Measurements from ENCODE around the gene SLC6A13. TPM values are rescaled to one million over a fixed set of nuclear protein-coding genes. Genes with fewer than 3 reads are reported as not detected.

The SLC6A13 gene
- polyA plus RNA-seq, 1 donor (not counting 4 experiments of a cell fraction or from before 2014, with no cell fraction given): 0.33 TPM

- Histone ChIP-seq H4K20me1 (ENCODE audit: control insufficient read depth, extremely low read depth, insufficient read depth, low read length) (no peaks in the 10 kb centered on the region), H3K36me3 (ENCODE audit: control insufficient read depth in 2 of 2, extremely low read depth in 1 of 2, insufficient read depth in 2 of 2, low read length in 2 of 2) (no peaks in the 10 kb centered on the region), H3K9me1 (ENCODE audit: control insufficient read depth, extremely low read depth, insufficient read depth, low read length) (no peaks in the 10 kb centered on the region), H3K4me1 (ENCODE audit: control insufficient read depth, extremely low read depth, insufficient read depth, low read length) (no peaks in the 10 kb centered on the region), H3K4me3 (ENCODE audit: control insufficient read depth in 2 of 3, extremely low read depth in 1 of 3, insufficient read depth in 2 of 3, low read depth in 1 of 3, low read length in 3 of 3) (no peak overlapping the region), H3K9me3 (ENCODE audit: control insufficient read depth, low read depth, low read length) (no peaks in the 10 kb centered on the region), H3K27me3 (ENCODE audit: control insufficient read depth, extremely low read depth, insufficient read depth, low read length) (peaks cover 41% of the 10 kb centered on the region), H3K27ac (ENCODE audit: control insufficient read depth, insufficient read depth, low read length) (no peak overlapping the region), H2AFZ (ENCODE audit: control insufficient read depth, low read length) (no peak overlapping the region), H3K79me2 (ENCODE audit: control insufficient read depth, insufficient read depth, low read length) (no peaks in the 10 kb centered on the region), H3K4me2 (ENCODE audit: control insufficient read depth, extremely low read depth, insufficient read depth, low read depth, low read length) (no peak overlapping the region), H3K9ac (ENCODE audit: control insufficient read depth, extremely low read depth, insufficient read depth, low read length) (no peak overlapping the region)
- DNase-seq (ENCODE audit: low read depth, low spot score) (no peak), FAIRE-seq (no peak)
- dilution Hi-C loops (cut with MboI; ENCODE audit: extremely low pct_ligation_motif_present, low sequenced_read_pairs): no loop called here
- no peak for TF ChIP-seq EZH2 (IDR thresholded peaks at IDR 0.05; ENCODE audit: low read length)
- TF ChIP-seq, protein P1, sequence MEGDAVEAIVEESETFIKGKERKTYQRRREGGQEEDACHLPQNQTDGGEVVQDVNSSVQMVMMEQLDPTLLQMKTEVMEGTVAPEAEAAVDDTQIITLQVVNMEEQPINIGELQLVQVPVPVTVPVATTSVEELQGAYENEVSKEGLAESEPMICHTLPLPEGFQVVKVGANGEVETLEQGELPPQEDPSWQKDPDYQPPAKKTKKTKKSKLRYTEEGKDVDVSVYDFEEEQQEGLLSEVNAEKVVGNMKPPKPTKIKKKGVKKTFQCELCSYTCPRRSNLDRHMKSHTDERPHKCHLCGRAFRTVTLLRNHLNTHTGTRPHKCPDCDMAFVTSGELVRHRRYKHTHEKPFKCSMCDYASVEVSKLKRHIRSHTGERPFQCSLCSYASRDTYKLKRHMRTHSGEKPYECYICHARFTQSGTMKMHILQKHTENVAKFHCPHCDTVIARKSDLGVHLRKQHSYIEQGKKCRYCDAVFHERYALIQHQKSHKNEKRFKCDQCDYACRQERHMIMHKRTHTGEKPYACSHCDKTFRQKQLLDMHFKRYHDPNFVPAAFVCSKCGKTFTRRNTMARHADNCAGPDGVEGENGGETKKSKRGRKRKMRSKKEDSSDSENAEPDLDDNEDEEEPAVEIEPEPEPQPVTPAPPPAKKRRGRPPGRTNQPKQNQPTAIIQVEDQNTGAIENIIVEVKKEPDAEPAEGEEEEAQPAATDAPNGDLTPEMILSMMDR (optimal IDR thresholded peaks at IDR 0.05 in 1 of 3, IDR thresholded peaks at IDR 0.05 in 1 of 3, conservative IDR thresholded peaks at IDR 0.05 in 1 of 3; ENCODE audit: extremely low read depth in 1 of 3, insufficient read depth in 2 of 3, low read length in 3 of 3): no peak
These were observed 47.5 kb downstream of the SLC6A13 start for GRCh38 chr12:215116-215515.

GRCh38 chr12:214003-214741 lies 48.5 kb downstream of the SLC6A13 start, which contains the start of gene SLC6A12:
Gene SLC6A12, minus strand, starts transcription at chr12:214157. Its CDS starts 4,171 bp downstream, at chr12:209986.
- H4K20me1 ChIP-seq (ENCODE audit: control insufficient read depth, extremely low read depth, insufficient read depth, low read length): no peaks in the 10 kb centered on the region
- H3K27me3 ChIP-seq (ENCODE audit: control insufficient read depth, extremely low read depth, insufficient read depth, low read length): peaks cover 39% of the 10 kb centered on the region
- no peak within 1 kb of the TSS for H3K4me3 ChIP-seq (ENCODE audit: control insufficient read depth in 2 of 3, extremely low read depth in 1 of 3, insufficient read depth in 2 of 3, low read depth in 1 of 3, low read length in 3 of 3)
- no peaks in the 10 kb centered on the region for H3K9me1 ChIP-seq (ENCODE audit: control insufficient read depth, extremely low read depth, insufficient read depth, low read length)
- no peak within 1 kb of the TSS for H2AFZ ChIP-seq (ENCODE audit: control insufficient read depth, low read length)
- no peaks in the 10 kb centered on the region for H3K4me1 ChIP-seq (ENCODE audit: control insufficient read depth, extremely low read depth, insufficient read depth, low read length)
- FAIRE-seq (no peak), DNase-seq (ENCODE audit: low read depth, low spot score) (no peak)
- H3K9ac ChIP-seq (ENCODE audit: control insufficient read depth, extremely low read depth, insufficient read depth, low read length): no peak within 1 kb of the TSS
- H3K27ac ChIP-seq (ENCODE audit: control insufficient read depth, insufficient read depth, low read length): no peak within 1 kb of the TSS
- no peaks in the 10 kb centered on the region for H3K9me3 ChIP-seq (ENCODE audit: control insufficient read depth, low read depth, low read length)
- TF ChIP-seq, protein P1 (optimal IDR thresholded peaks at IDR 0.05 in 1 of 3, IDR thresholded peaks at IDR 0.05 in 1 of 3, conservative IDR thresholded peaks at IDR 0.05 in 1 of 3; ENCODE audit: extremely low read depth in 1 of 3, insufficient read depth in 2 of 3, low read length in 3 of 3): no peak
- TF ChIP-seq EZH2 (IDR thresholded peaks at IDR 0.05; ENCODE audit: low read length): no peak
- no peak within 1 kb of the TSS for H3K4me2 ChIP-seq (ENCODE audit: control insufficient read depth, extremely low read depth, insufficient read depth, low read depth, low read length)
- no peaks in the 10 kb centered on the region for H3K36me3 ChIP-seq (ENCODE audit: control insufficient read depth in 2 of 2, extremely low read depth in 1 of 2, insufficient read depth in 2 of 2, low read length in 2 of 2)
- dilution Hi-C loops (cut with MboI; ENCODE audit: extremely low pct_ligation_motif_present, low sequenced_read_pairs): no loop called here
- H3K79me2 ChIP-seq (ENCODE audit: control insufficient read depth, insufficient read depth, low read length): no peaks in the 10 kb centered on the region

Measured in keratinocyte (primary cell).